Ovary (tissue), 9 donors: Measurements from ENCODE around the gene BRMS1. TPM values are rescaled to one million over a fixed set of nuclear protein-coding genes. Genes with fewer than 3 reads are reported as not detected.

ENCODE experiments used
- DNase-seq, 5 donors: peaks; one replicate each; pipeline ENCODE4 v3.0.0-alpha.2; 2019 to 2020
- H3K27ac ChIP-seq, 2 donors: fragments of 200-600 bp; one replicate each; pipeline versions ENCODE4 v1.5.1 to v1.8.0; 2019 to 2022
- H3K27me3 ChIP-seq: fragments of 200-600 bp; one replicate; pipeline ENCODE4 v1.8.0; 2022
- H3K36me3 ChIP-seq: fragments of 200-600 bp; sonication (generic); one replicate; pipeline ENCODE4 v1.5.1; 2019
- H3K4me1 ChIP-seq: one replicate; pipeline ENCODE4 v1.8.1; 2013; ENCODE audit warnings: mild to moderate bottlenecking, moderate library complexity; ENCODE audit not compliant: insufficient read depth
- H3K4me3 ChIP-seq: fragments of 200-600 bp; sonication (generic); one replicate; pipeline ENCODE4 v1.5.1; 2017
- H3K9me3 ChIP-seq, 2 donors: fragments of 200-600 bp in 1 of 2; sonication (generic) in 1 of 2; one replicate each; pipeline versions ENCODE4 v1.5.1 to v1.8.1; 2013 to 2019; ENCODE audit warnings: mild to moderate bottlenecking in 1 of 2, moderate library complexity in 1 of 2
- CTCF ChIP-seq, 3 donors: fragments of 450-650 bp in 2 of 3; fragments of 200-600 bp in 1 of 3; IDR thresholded peaks; one replicate each; pipeline versions ENCODE4 v1.5.1 to v1.8.0; 2016 to 2022; ENCODE audit warnings: antibody characterized with exemption in 3 of 3, mild to moderate bottlenecking in 1 of 3
- EP300 ChIP-seq: sonication (generic); formaldehyde crosslinking; IDR thresholded peaks from one replicate; pipeline ENCODE4 v1.6.1; 2017; ENCODE audit warnings: antibody characterized with exemption
- POLR2A ChIP-seq: fragments of 450-650 bp; IDR thresholded peaks from one replicate; pipeline ENCODE4 v1.6.1; 2017; ENCODE audit warnings: antibody characterized with exemption, mild to moderate bottlenecking, moderate library complexity
- WGBS, 3 donors: extraction: QIAGEN DNeasy Blood & Tissue Kit in 1 of 3; methylation state at CpG; one replicate each; pipeline versions ENCODE4 v1.1.5 to v1.1.7; 2013 to 2017; 5-methylcytosine and 5-hydroxymethylcytosine counted together
- intact Hi-C, 4 donors: fragments of 100-400 bp; cut with DNase I; formaldehyde crosslinking; loops; one replicate each; pipeline versions ENCODE4 v1.11.0 to v1.15.1; 2022 to 2023
- polyA plus RNA-seq, 2 donors: library from polyadenylated mRNA; stranded (reverse); fragments of 200-250 nt in 1 of 2; fragments of 350-450 nt in 1 of 2; fragmentation: Illumina TruSeq in 1 of 2; extraction: RNeasy Lipid Tissue Mini Kit (QIAGEN cat#74804) in 1 of 2; gene quantifications; one replicate each; pipeline ENCODE4 v1.2.3, GENCODE V29; 2013 to 2014
- total RNA-seq, 7 donors: library from RNA; depleted of rRNA in 2 of 7; stranded (reverse); fragments of >200 nt in 2 of 7; fragmentation: NEBNext Ultra II Directional in 3 of 7; extraction: Animal tissue kit (Norgen Biotek cat#: 25700) in 3 of 7; gene quantifications; one replicate each; pipeline versions ENCODE4 v1.1.0 to v1.2.4, GENCODE V29; 2016 to 2023
- donor health status: DM: no; HTN: no; CAD: no; lungs with moderate emphysema.
- donor health status: DM: no; HTN: no; CAD: no.
- donor health status: Bipolar disorder and iron deficiency.
- donor health status: DM: yes; HTN: yes; CAD: no.
- donor health status: DM: no; HTN: no; CAD: no.
- donor health status: DM: yes; HTN: yes; CAD: no.

BRMS1 gene
- total and polyA plus RNA-seq, 9 donors = 17.5 to 32.2 (median 23.4) TPM

GRCh38 chr11:66366844-66367477 lies 22.1 kb upstream of the BRMS1 start:
- H3K27me3 ChIP-seq = no peaks in the 10 kb centered on the region
- no peak overlapping the region for H3K27ac ChIP-seq
- intact Hi-C loops = no loop called here
- DNase-seq = no peak
- H3K4me3 ChIP-seq = no peak overlapping the region
- no peaks in the 10 kb centered on the region for H3K9me3 ChIP-seq
- TF ChIP-seq CTCF (IDR thresholded peaks at IDR 0.05) (no peak), POLR2A (no peak)
- no peaks in the 10 kb centered on the region for H3K4me1 ChIP-seq
- no peaks in the 10 kb centered on the region for H3K36me3 ChIP-seq
- WGBS, 3 donors = 86 to 91% (median 89%) methylated on average over 8 of the region's 8 CpGs

- peak in 1 of 5 donors; percentile 35 for DNase-seq
- Histone ChIP-seq H3K27me3 (no peaks in the 10 kb centered on the region), H3K9me3 (no peaks in the 10 kb centered on the region), H3K27ac (no peak overlapping the region), H3K4me1 (no peaks in the 10 kb centered on the region), H3K4me3 (no peak overlapping the region), H3K36me3 (no peaks in the 10 kb centered on the region)
- TF ChIP-seq CTCF (IDR thresholded peaks at IDR 0.05) (no peak), EP300 (no peak), POLR2A (no peak)
- intact Hi-C loops = no loop called here
- WGBS, 3 donors = 54 to 68% (median 55%) methylated on average over 13 to 14 of the region's 14 CpGs
Observed at GRCh38 chr11:66365711-66366619, 21.1 kb upstream of the BRMS1 start.

- no peak overlapping the region for H3K4me3 ChIP-seq
- DNase-seq = peak in 1 of 5 donors; percentile 29
- H3K9me3 ChIP-seq = no peaks in the 10 kb centered on the region
- TF ChIP-seq EP300 (no peak), POLR2A (no peak), CTCF (IDR thresholded peaks at IDR 0.05) (no peak)
- WGBS, 3 donors = 82 to 92% (median 90%) methylated on average over 6 of the region's 6 CpGs
- no peaks in the 10 kb centered on the region for H3K4me1 ChIP-seq
- intact Hi-C loops = no loop called here
- H3K27ac ChIP-seq = no peak overlapping the region
- H3K27me3 ChIP-seq = no peaks in the 10 kb centered on the region
- H3K36me3 ChIP-seq = no peaks in the 10 kb centered on the region
Observed at GRCh38 chr11:66365166-66365565, 20.3 kb upstream of the BRMS1 start.

GRCh38 chr11:66363805-66364535 lies 19.1 kb upstream of the BRMS1 start:
- Histone ChIP-seq H3K27ac (no peak overlapping the region), H3K9me3 (no peaks in the 10 kb centered on the region), H3K27me3 (no peaks in the 10 kb centered on the region), H3K4me1 (no peaks in the 10 kb centered on the region), H3K36me3 (no peaks in the 10 kb centered on the region), H3K4me3 (no peak overlapping the region)
- no peak for TF ChIP-seq EP300
- TF ChIP-seq POLR2A = no peak
- TF ChIP-seq CTCF (IDR thresholded peaks at IDR 0.05) = no peak
- 68 to 73% (median 71%) methylated on average over 15 of the region's 15 CpGs for WGBS, 3 donors
- peak in 1 of 5 donors; percentile 43 for DNase-seq
- intact Hi-C loops = no loop called here
